Left cardiac atrium (tissue), 4 donors: ENCODE data around the gene KRTCAP2. TPM values are rescaled to one million over a fixed set of nuclear protein-coding genes. Genes with fewer than 3 reads are reported as not detected.
"Not testable (repeated sequence)": the region's sequence is repeated elsewhere in the genome, so short reads cannot be mapped to it uniquely, and the experiment has no call there.

ENCODE experiments used
- ATAC-seq, 2 donors: fragments of 200-7000 bp; cut with Tn5 transposase; one replicate each; pipeline ENCODE4 v1.9.1; 2020; ENCODE audit warnings: mild to moderate bottlenecking in 2 of 2, moderate library complexity in 2 of 2
- DNase-seq: peaks from one replicate; pipeline ENCODE4 v3.0.0-alpha.2; 2020
- intact Hi-C, 2 donors: fragments of 100-400 bp; cut with DNase I; formaldehyde crosslinking; loops; one replicate each; pipeline versions ENCODE4 v1.14.1 to v1.15.1; 2022 to 2023
- long read RNA-seq: library from polyadenylated mRNA; unstranded; transcript quantifications from one replicate; pipeline ENCODE4 v2.0.0, GENCODE V29; 2021
- total RNA-seq, 2 donors: library from RNA; stranded (reverse); fragmentation: NEBNext Ultra II Directional; extraction: Animal tissue kit (Norgen Biotek cat#: 25700); gene quantifications; one replicate each; pipeline ENCODE4 v1.2.1, GENCODE V29; 2021
- donor health status: DM: no; HTN: yes; CAD: no.
- donor health status: DM: no; HTN: yes; CAD: no; lungs with severe emphysema.
- donor health status: DM: yes; HTN: yes; CAD: no.
- donor health status: Dilated cardiomyopathy.

The KRTCAP2 gene
- total RNA-seq, result 100 to 1,000 TPM; 143 to 156 TPM
- long read RNA-seq, transcript KRTCAP2-206 (4 exons, 785 nt), result major isoform, 10 of 13 reads
- long read RNA-seq, partial matches to known transcripts, result 0 of 13 reads
- long read RNA-seq, other reads (novel, unspliced or antisense), result 0 of 13 reads

GRCh38 chr1:155172732-155173477 lies at the start of gene KRTCAP2:
Gene KRTCAP2, minus strand, starts transcription at chr1:155173304. Its CDS starts 80 bp downstream, at chr1:155173224.
- intact Hi-C loops, result no loop called here
- DNase-seq (peak; percentile 97), ATAC-seq (peak; percentile 87 to 93)

DNA sequence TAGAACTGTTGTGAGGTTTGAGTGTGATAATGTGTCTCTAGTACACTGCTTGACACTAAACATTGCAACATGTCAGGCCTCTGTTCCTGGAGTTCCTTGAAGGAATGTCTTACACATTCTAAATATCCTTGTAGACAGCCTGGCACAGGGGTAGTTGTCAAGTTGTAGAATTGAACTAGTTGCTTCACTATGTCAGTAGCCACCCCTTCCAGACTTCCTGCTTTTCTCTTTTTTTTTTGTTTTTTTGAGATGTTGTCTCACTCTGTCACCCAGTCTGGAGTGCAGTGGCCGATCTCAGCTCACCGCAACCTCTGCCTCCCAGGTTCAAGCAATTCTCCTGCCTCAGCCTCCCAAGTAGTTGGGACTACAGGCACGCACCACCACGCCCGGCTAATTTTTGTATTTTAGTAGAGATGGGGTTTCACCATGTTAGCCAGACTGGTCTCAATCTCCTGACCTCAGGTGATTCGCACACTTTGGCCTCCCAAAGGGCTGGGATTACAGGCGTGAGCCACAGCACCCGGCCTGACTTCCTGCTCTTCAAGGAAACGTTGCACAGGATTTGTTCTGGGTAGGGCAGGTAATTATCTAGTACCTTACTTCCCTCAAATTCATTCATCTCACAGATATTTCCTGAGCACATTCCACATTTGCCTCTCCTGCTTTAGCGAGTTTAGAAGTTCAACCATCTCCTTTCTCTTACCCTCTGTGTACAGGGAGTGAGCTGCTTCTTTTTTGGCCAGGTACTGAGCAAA lies 47.3 kb upstream of the KRTCAP2 start:
- ATAC-seq, DNase-seq, intact Hi-C loops: not testable (repeated sequence)

DNA sequence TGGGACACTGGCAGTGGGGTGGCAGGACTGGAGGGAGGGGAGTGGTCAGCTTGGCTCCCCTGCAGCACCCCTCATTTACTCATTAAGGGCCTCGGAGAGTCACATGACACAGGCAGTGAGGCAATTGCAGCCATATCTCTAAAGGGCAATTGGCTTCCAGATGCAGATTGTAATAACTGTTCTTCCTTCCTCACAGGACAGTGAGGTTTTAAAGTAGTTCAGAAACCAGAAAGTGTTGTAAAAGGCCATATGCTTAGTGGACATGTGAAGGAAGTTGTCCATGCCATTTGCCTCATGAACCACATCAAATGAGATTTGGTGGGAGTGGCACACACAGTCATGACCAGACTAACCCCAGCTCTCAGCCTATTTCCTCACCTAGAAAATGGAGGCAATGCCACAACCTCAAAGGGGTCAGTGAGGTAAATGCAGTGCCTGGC lies 46.5 kb upstream of the KRTCAP2 start:
- no peak for DNase-seq
- intact Hi-C loops, result no loop called here
- peak; percentile 45 to 58 for ATAC-seq

DNA sequence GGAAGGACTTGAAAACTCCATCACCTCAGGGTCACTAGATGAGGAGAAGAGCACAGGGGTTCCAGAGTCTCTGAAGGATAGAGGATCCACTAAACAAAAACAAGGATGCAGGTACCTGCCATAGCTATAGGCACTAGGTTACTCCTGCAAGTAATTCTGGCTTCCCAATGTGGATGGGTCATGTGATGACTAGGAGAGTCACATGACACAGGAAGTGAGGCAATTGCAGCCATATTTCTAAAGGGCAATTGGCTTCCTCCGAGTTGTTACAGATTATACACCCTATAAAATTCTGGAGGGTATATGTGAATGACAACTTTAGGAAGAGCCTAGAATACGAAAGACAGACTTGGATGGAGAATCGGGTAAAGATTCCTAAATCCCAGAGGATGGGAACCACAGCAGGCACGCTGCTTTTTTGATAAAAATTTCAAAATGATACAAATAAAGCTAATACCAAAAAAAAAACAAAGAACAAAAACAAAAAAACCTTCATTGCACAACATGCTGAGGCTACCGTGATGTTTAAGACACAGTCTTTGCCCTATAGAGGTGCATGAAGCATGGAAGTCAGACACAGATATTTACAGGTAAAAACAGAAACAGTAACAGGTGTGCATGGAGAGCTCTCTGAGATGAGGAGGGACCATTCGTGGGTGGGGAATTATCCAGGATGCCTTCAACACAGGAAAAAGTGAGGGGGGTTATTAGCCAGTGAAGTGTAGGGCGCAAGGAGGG lies 45.9 kb upstream of the KRTCAP2 start:
- intact Hi-C loops, result no loop called here
- no peak for DNase-seq
- peak; percentile 75 to 78 for ATAC-seq

DNA sequence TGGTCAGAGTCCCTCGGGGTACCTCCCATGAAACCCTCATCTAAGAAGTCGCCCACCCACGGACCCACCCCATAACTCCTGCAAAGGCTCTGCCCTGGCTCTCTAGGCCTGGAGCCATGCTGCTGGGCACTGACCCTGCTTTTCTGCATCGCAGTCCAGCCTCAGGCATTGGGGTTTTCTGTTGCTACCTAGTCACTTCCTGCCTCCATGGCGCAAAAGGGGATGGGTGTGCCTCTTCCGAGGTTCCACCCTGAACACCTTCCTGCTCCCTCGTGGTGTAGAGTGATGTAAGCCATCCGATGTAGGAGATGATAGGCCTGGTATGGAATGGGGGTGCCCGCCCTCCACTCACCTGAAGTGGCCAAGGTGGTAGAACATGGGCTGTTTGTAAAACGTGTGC lies 41.6 kb upstream of the KRTCAP2 start:
- ATAC-seq, intact Hi-C loops, DNase-seq: not testable (repeated sequence)

DNA sequence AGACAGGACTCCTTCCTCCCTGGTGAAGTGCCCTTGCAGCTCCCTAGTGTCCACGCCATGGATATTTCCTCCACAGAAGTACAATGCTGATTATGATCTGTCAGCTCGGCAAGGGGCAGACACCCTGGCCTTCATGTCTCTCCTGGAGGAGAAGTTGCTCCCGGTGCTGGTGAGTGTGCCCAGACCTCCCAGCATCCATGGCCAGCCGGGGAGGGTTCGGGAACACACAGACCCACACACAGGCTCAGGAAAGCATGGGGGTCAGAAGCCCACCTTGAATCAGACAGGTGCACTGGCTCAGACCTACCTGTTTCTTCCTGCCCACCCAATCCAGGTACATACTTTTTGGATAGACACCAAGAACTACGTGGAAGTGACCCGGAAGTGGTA lies 38.9 kb upstream of the KRTCAP2 start:
- DNase-seq, ATAC-seq, intact Hi-C loops: not testable (repeated sequence)

- DNase-seq, result peak; percentile 84
- ATAC-seq, intact Hi-C loops: not testable (repeated sequence)
Measured at GRCh38 chr1:155211381-155212050, 38.4 kb upstream of the KRTCAP2 start.

DNA sequence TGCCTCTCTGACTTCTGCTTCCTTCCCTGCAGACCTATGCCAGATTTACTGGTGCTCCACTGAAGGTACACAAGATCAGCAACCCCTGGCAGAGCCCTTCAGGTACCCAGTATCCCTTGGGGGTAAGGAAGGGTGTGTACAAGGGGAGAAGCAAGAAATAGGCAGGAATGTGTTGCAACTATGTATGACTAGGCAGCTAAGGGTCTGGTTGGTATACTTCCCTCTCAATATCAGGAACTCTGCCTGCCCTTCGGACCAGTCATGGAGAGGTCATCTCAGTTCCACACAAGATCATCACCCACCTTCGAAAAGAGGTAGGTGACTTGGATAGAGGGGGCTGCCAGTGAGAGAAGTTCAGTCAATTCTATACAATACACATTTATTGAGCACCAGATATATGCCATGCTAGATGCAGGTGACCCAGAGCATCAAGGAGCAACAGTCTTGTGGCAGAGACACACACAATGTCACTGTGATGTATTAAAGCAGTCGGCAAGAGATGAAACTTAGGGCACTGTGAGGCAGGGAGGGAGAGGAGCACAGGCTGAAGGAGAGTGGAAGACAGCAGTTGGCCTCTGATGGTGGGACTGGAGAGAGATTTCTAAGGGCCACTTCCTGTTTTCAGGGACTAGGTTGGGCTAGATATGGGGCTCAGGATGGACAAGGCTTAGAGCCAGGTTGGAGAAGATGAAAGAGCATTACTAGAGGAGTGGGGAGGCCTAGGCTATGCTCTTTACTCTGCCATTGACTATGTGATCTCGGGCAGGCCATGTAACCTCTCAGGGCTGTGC lies 37.4 kb upstream of the KRTCAP2 start:
- intact Hi-C loops, result no loop called here
- no peak for ATAC-seq

DNA sequence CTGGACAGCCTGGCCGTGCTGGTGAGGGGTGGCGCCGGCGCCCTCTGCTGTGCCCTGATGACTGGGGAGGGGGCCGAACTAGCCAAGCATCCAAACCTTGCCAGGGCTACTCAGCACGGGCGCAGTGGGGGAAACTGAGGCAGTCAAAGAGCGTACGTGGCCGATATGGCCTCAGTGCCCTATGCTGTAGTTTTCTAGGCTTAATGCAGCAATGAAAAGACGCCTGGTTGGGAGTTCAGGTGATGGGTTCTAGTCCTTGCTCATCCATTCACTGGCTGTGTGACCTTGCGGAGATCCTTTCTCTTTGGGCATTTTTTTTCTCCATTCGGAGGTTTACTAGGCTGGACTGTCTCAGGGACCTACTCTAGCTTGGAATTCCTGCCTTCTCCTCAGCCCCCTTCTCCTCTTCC lies 36.2 kb upstream of the KRTCAP2 start:
- ATAC-seq (no peak), DNase-seq (no peak)
- intact Hi-C loops, result no loop called here

More for the DNA sequence above, 37.4 kb upstream of the KRTCAP2 start:
- no peak for DNase-seq

GRCh38 chr1:155208541-155209311 lies 35.6 kb upstream of the KRTCAP2 start, which contains the start of gene MTX1:
Gene MTX1, plus strand, starts transcription at chr1:155208695. Its CDS starts 110 bp downstream, at chr1:155208805.
- intact Hi-C loops, result no loop called here
- ATAC-seq (peak; percentile 89), DNase-seq (peak; percentile 95)

- ATAC-seq (peak; percentile 10 to 23), DNase-seq (peak; percentile 71)
- intact Hi-C loops, result no loop called here
Measured at GRCh38 chr1:155207806-155208540, 34.9 kb upstream of the KRTCAP2 start, which contains the start of gene THBS3. Gene THBS3, minus strand, starts transcription at chr1:155207897. Its CDS starts 21 bp downstream, at chr1:155207876.

DNA sequence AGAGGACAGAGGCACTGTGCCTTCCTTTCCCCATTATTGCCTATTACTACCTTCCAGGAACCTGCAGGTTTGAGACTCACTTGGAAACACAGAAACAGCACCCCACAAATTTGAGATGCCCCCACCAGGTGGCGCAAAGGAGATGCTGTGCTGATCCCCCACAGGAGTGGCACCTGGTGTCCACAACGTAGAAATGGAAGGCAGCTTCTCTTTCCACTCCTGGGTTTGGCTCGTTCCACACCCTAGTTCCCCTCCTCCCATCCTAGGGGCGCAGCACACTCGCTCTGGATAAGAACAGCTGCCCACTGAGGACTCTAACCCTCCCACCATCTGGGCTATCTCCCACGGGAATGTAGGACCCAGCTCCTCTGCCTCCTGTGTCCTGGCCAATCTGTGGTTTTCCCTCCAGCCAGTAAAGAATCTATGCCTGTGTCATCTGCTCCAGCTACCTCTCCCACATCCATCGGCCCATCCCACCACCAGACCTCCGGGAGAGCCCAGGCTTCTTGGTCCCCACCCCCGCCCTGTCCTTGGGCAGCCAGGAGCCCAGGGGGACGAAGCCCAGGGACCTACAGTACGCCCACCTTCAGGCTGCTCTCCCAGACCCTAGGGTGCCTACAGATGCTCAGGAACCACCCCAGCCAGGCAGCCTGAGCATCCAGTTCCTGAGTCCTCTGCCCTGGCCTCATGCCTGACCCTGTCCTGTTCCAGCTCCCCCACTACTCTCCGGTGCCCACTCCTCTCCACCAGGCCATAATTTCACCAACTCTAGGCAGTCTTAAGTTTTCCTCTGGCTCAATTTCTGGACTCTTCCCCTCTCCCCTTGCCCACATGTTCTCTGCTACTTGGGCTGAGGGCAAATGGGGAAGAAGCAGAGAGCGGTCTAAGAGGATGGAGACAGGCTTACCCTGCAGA lies 34.0 kb upstream of the KRTCAP2 start:
- peak; percentile 87 for DNase-seq
- peak; percentile 15 to 24 for ATAC-seq
- intact Hi-C loops, result no loop called here

DNA sequence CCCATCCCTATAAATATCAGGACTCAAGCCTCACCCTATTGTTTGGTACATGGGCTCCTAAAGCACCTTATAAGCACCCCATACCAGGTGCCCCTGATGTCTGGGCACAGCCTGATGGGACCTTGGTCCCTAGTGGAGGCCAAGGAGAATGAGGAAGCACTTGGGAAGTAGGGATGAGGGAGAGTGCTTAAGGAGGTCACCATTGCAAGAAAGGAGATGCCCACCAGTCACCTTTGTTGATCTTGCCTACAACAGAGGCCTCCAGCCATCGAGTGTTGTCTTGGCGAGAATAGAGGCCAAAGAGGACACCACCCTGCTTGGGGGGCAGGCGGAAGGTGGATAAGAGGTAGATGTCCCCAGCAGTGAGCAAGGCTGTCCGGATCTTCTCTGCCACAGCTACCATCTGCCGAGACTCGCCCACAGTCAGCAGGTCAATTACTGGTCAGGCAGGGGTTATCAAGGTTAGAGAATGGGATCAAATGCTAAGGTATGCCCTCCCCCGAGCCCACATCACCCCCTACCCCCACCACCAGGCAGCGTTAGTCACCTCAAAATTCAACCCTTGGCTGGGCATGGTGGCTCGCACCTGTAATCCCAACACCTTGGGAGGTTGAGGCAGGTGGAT lies 33.0 kb upstream of the KRTCAP2 start:
- no peak for DNase-seq
- ATAC-seq, result no peak
- intact Hi-C loops, result no loop called here

DNA sequence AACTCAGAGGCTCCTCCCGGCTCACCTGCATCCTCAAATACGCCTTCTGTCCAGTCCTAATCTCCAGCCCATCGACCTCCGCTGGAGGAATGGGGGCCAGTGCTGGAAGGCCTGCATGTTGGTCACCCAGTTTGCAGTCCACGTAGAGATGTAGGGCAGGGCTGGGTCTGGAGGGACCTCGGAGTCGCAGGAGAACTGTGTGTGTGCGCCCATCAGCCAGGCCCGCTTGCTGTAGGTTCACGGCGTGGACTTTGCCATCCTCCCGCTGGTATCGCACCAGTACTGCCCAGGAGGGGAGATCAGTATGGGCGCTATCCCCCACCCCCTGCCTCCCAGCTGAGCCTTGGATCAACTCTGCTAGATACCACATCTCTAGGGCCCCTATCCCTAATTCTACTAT lies 31.9 kb upstream of the KRTCAP2 start:
- ATAC-seq (no peak), DNase-seq (no peak)
- intact Hi-C loops, result no loop called here
